Stimulated activated memory B cell treated with anti-CD40 and anti-IgM and Interleukin-4, amounts not matched to agents 10 μg/mL and 1 μg/mL and 100 μg/mL, for 72 hours (primary cell): Measurements from ENCODE around the gene DCHS2.

Experiments
- ATAC-seq: fragments of 150-1000 bp; cut with Tn5 transposase; 2 replicates; pipeline ENCODE4 v1.10.0; 2021
- H3K27ac Mint-ChIP-seq: one replicate; pipeline ENCODE4 v1.8.0; 2022; ENCODE audit warnings: mild to moderate bottlenecking, mixed read lengths
- H3K27me3 Mint-ChIP-seq: one replicate; pipeline ENCODE4 v1.8.0; 2022; ENCODE audit warnings: mixed read lengths
- H3K36me3 Mint-ChIP-seq: one replicate; pipeline ENCODE4 v1.8.0; 2022; ENCODE audit warnings: mixed read lengths
- H3K4me1 Mint-ChIP-seq: one replicate; pipeline ENCODE4 v1.8.0; 2022; ENCODE audit warnings: mixed read lengths
- H3K4me3 Mint-ChIP-seq: one replicate; pipeline ENCODE4 v1.8.0; 2022; ENCODE audit warnings: mild to moderate bottlenecking, moderate library complexity, mixed read lengths
- H3K9me3 Mint-ChIP-seq: one replicate; pipeline ENCODE4 v1.8.0; 2022; ENCODE audit warnings: mixed read lengths

Gene DCHS2

DNA sequence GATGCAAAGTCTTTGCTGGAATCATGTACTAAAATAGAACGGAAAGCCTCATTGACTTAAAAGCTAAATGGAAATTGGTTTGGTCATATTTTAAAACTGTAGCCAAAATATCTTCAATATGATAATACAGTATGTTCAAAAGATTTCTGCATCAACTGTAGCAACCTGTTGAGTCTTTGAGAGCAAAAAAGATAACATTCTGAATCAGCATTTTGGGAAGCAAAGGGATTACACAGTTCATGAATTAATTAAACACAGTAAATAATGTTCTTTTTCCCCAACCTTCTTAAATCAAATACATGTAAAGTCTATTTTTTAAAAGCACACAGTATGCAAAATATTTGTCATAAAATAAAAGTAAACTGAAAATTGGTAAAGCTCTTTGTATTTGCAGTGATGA lies 50.5 kb downstream of the DCHS2 start:
- Mint-ChIP-seq H3K9me3 (no peaks in the 10 kb centered on the region), H3K27ac (no peak overlapping the region), H3K36me3 (no peaks in the 10 kb centered on the region), H3K4me1 (no peaks in the 10 kb centered on the region), H3K27me3 (no peaks in the 10 kb centered on the region), H3K4me3 (no peak overlapping the region)
- ATAC-seq: no peak

DNA sequence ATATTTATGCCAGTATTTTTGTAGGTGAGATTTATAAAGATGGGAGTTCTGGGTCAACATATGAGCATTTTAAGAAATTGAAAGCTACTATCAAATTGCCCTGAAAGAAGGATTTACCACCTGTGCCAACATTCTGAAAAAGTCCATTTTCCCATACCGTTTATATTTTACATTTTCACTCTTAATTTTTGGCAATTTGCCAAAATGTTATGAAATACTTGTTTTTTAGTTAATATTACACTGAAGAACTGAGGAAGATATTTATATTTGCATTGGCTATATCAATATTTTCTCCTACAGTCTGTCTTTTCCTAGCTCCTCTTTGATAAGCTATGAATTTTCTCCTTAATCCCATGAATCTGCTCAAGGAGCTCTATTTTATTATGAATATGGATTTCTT lies 52.4 kb downstream of the DCHS2 start:
- no peaks in the 10 kb centered on the region for H3K9me3 Mint-ChIP-seq
- H3K36me3 Mint-ChIP-seq: no peaks in the 10 kb centered on the region
- H3K27me3 Mint-ChIP-seq: no peaks in the 10 kb centered on the region
- H3K27ac Mint-ChIP-seq: no peak overlapping the region
- no peak for ATAC-seq
- H3K4me1 Mint-ChIP-seq: no peaks in the 10 kb centered on the region
- no peak overlapping the region for H3K4me3 Mint-ChIP-seq

DNA sequence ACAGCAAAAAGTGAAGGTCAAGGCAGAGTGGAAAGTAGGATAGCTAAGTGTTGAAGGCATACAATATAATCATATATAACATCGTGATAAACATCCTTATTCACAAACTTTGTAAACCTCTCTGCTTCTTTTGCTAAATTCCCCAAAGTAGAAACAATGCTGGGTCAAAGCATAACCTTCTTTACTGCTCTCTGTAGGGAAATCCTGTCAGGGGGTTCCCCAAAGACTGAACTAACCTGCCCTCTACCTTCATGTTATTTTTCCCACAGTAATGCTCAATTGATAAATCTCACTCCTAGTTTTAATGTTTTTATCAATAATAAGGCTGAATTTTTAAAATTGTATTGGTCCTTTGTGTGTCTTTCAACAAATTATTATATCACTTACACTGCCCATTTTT lies 55.7 kb downstream of the DCHS2 start:
- no peak overlapping the region for H3K27ac Mint-ChIP-seq
- H3K9me3 Mint-ChIP-seq: no peaks in the 10 kb centered on the region
- H3K4me3 Mint-ChIP-seq: no peak overlapping the region
- H3K27me3 Mint-ChIP-seq: no peaks in the 10 kb centered on the region
- no peaks in the 10 kb centered on the region for H3K36me3 Mint-ChIP-seq
- no peaks in the 10 kb centered on the region for H3K4me1 Mint-ChIP-seq
- ATAC-seq: no peak

DNA sequence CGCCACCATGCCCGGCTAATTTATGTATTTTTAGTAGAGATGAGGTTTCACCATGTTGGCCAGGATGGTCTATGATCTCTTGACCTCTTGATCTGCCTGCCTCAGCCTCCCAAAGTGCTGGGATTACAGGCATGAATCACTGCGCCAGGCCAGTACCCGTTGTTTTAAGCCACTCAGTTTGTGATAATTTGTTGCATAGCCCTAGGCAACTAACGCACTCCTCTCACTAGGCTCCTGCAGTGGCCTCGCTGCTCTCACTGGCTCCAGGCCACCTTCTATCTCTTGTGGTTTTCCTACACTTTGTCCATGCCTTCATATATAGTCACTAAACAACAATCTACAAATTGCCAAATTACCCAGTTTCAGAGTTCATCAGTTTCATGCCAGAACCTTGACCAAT lies 58.1 kb downstream of the DCHS2 start:
- no peak overlapping the region for H3K27ac Mint-ChIP-seq
- H3K4me3 Mint-ChIP-seq: no peak overlapping the region
- H3K36me3 Mint-ChIP-seq: no peaks in the 10 kb centered on the region
- no peaks in the 10 kb centered on the region for H3K9me3 Mint-ChIP-seq
- no peaks in the 10 kb centered on the region for H3K4me1 Mint-ChIP-seq
- no peaks in the 10 kb centered on the region for H3K27me3 Mint-ChIP-seq
- ATAC-seq: no peak

DNA sequence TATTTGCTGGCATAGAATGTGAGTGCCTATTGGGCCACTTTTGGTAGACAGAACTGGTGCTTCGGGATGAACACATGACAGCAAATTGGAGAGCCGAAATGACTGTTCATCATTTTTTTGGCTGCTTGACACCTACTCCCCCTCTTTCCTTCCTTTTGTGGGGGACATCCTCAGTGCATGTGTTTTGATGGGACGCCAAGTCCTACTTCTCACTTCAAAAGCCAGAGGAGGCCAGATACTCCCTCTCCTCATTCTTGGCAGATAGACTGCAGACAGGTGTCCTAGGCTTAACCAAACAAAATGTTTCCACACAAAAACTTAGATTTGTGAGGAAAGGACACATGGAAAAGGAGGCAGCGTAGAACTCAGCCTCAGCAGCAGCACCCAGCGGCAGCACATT lies 62.4 kb downstream of the DCHS2 start:
- ATAC-seq: no peak
- Mint-ChIP-seq H3K4me3 (no peak overlapping the region), H3K9me3 (no peaks in the 10 kb centered on the region), H3K27me3 (peaks cover 8% of the 10 kb centered on the region), H3K27ac (no peak overlapping the region), H3K4me1 (peaks cover 10% of the 10 kb centered on the region), H3K36me3 (no peaks in the 10 kb centered on the region)

DNA sequence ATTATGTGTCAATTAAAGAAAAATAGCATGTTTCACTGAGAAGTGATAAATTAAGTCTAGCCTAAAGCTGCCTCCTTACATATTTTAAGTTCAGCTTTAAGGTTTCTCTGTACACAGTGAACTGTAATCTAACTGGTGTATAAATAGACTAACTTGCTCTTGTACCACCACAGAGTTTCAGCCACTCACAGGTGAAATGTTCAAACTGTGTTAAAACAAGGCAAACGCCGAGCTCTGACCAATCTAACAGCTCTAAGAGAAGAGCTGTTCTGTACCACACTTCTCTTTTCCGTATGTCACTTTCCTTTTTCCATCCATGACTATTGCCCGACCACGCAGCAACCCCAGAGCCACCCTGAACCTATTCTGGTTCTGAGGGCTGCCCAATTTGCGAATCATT lies 64.5 kb downstream of the DCHS2 start:
- Mint-ChIP-seq H3K27me3 (peaks cover 8% of the 10 kb centered on the region), H3K4me1 (peaks cover 12% of the 10 kb centered on the region), H3K4me3 (no peak overlapping the region), H3K36me3 (no peaks in the 10 kb centered on the region), H3K27ac (no peak overlapping the region), H3K9me3 (no peaks in the 10 kb centered on the region)
- no peak for ATAC-seq

DNA sequence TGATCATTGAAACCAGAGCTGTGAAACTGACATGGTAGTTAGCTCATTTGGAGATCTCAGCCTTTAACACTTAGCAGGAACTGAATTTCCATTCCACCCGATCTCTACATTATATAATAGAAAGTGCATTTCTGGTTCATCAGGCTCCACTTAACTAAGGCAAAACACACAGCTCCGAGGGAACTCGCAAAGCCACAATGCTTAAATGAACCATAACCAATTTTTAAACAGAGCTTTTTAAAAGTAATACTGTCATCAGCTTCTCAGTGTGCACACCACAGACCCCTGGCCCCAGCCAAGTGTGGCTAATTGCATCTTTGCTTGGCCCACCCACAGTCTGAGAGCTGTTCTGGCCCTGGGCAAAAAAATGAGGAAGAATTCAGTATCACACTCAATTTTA lies 66.1 kb downstream of the DCHS2 start:
- peak; percentile 57 for ATAC-seq
- Mint-ChIP-seq H3K9me3 (peaks cover 3% of the 10 kb centered on the region), H3K27ac (no peak overlapping the region), H3K4me1 (peaks cover 21% of the 10 kb centered on the region), H3K27me3 (peaks cover 8% of the 10 kb centered on the region), H3K4me3 (no peak overlapping the region), H3K36me3 (no peaks in the 10 kb centered on the region)

DNA sequence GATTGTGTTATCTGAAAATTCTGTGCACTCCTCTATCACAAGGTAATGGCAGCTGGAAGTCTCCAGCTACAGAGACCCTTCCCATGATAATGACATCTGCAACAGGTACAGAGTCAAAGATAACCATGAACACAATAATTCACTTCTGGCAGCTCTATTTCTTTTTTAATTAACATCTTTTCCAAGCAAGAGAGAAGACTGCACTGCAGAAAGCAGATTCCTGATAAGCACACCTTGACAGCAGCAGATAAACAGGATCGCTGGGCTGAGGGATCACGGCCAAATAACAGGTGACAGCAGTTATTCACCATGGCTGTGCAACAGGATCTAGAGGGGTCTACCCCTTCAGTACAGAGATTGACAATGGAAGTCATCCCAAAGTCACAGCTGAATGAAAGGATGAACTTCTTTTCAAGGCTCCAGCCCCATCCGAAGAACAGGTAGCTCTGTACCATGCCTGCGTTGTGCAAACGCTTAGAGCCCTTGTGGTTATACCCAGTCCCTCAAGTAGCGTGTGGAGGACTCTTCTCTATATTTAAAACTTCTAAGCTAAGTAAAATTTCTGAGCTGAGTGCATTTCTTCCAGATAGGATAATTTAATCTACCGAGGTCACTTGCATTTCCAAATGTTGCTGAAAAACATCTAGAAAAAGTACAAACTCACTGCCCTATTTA lies 66.7 kb downstream of the DCHS2 start:
- peaks cover 8% of the 10 kb centered on the region for H3K27me3 Mint-ChIP-seq
- H3K27ac Mint-ChIP-seq: no peak overlapping the region
- H3K4me1 Mint-ChIP-seq: peaks cover 21% of the 10 kb centered on the region
- peaks cover 3% of the 10 kb centered on the region for H3K9me3 Mint-ChIP-seq
- no peaks in the 10 kb centered on the region for H3K36me3 Mint-ChIP-seq
- no peak overlapping the region for H3K4me3 Mint-ChIP-seq
- no peak for ATAC-seq

DNA sequence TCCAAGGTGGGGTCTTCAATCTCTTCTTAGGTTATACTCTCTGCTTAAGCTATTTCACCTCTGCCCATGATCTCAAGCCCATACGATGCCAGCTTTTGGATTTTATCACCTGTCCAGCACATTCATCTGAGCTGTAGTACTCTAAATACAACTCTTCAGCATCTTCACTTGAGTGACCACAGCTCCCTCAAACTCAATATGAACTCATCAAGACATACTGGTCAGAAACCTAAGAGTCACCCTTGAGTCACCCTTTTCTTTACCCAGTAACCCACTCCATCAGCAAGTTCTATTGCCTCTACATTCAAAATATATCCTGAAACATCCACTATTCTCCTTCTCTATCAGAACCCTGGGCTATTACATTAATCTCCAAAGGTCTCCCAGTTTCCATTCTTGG lies 69.4 kb downstream of the DCHS2 start:
- Mint-ChIP-seq H3K4me3 (no peak overlapping the region), H3K4me1 (peaks cover 24% of the 10 kb centered on the region), H3K9me3 (peaks cover 3% of the 10 kb centered on the region), H3K27ac (no peak overlapping the region), H3K36me3 (no peaks in the 10 kb centered on the region), H3K27me3 (peaks cover 8% of the 10 kb centered on the region)
- ATAC-seq: no peak

DNA sequence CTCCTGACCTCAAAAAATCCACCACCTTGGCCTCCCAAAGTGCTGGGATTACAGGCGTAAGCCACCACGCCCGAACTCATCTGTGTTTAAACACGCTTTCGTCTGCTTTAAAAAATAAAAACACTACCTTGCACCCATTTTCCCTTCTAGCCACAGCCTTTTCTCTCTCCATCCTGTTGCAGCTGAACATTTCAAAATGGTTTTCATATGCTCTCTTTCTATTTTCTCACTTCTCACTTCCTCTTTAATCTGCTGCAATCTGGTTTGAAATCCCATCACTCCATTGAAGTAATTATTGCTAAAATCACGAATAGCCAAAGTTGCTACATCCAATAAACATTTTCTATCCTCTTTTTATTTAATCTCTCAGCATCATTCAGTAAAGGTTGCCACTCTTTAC lies 70.0 kb downstream of the DCHS2 start:
- Mint-ChIP-seq H3K27me3 (peaks cover 8% of the 10 kb centered on the region), H3K4me1 (peaks cover 30% of the 10 kb centered on the region), H3K27ac (no peak overlapping the region), H3K36me3 (no peaks in the 10 kb centered on the region), H3K4me3 (no peak overlapping the region), H3K9me3 (peaks cover 3% of the 10 kb centered on the region)
- ATAC-seq: peak; percentile 51

DNA sequence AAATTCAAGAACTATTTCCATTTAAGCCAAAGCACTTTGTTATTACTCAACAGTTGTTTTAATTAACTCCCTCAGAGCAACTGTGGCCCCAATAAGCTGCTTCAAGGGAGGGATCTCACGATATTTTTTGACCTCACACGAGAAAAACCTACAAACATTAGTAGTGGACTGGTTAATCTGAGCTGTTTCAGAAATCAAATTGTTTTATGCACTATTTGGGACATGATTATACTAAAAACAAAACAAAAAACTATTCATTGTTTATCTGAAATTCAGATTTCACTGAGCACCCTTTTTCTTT lies 74.3 kb downstream of the DCHS2 start:
- H3K4me1 Mint-ChIP-seq: peaks cover 28% of the 10 kb centered on the region
- H3K4me3 Mint-ChIP-seq: peak overlapping the region; percentile 80
- no peak for ATAC-seq
- H3K36me3 Mint-ChIP-seq: no peaks in the 10 kb centered on the region
- H3K27me3 Mint-ChIP-seq: no peaks in the 10 kb centered on the region
- H3K27ac Mint-ChIP-seq: peak overlapping the region; percentile 76
- H3K9me3 Mint-ChIP-seq: peaks cover 3% of the 10 kb centered on the region

DNA sequence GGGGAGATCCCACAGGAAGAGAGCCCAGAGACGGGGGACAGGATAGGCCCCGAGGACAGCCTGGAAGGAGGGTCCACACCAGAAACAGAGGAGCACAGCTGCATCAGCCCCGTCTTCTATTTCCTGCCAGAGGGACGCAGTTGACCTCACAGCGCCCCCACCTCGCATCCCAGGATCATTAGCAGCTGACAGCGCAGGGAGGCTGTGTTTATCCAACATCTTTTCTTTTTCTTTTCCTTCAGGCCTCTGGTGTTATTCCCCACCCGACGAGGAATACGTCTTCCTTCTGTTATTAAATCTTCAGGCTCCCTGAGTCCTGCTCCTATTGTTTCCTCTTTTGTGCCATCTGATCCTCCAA lies 75.4 kb downstream of the DCHS2 start:
- peak overlapping the region; percentile 76 for H3K27ac Mint-ChIP-seq
- no peaks in the 10 kb centered on the region for H3K27me3 Mint-ChIP-seq
- peaks cover 17% of the 10 kb centered on the region for H3K4me1 Mint-ChIP-seq
- peak overlapping the region; percentile 80 for H3K4me3 Mint-ChIP-seq
- H3K9me3 Mint-ChIP-seq: no peaks in the 10 kb centered on the region
- peak; percentile 24 for ATAC-seq
- H3K36me3 Mint-ChIP-seq: no peaks in the 10 kb centered on the region

DNA sequence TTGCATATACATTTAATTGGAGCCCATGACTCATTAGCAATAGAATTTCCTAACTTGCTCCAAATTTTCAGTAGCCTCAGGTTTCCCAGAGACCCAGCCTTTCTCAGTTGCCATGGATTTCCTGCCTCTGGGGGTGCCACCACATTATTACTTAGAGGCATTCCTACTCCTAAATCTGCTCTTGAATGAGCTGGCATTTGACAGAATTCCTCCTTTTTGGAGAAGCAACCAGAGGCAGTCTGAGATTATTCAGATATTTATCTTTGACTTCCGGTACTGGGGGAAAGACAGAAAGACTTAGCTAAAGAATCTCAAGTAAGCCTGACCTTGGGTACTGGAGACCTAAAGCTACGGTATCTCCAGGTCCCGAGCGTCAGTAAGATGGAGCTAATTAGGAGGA lies 76.3 kb downstream of the DCHS2 start:
- ATAC-seq: no peak
- Mint-ChIP-seq H3K9me3 (peaks cover 6% of the 10 kb centered on the region), H3K4me1 (peaks cover 17% of the 10 kb centered on the region), H3K36me3 (no peaks in the 10 kb centered on the region), H3K4me3 (no peak overlapping the region), H3K27ac (no peak overlapping the region), H3K27me3 (no peaks in the 10 kb centered on the region)

DNA sequence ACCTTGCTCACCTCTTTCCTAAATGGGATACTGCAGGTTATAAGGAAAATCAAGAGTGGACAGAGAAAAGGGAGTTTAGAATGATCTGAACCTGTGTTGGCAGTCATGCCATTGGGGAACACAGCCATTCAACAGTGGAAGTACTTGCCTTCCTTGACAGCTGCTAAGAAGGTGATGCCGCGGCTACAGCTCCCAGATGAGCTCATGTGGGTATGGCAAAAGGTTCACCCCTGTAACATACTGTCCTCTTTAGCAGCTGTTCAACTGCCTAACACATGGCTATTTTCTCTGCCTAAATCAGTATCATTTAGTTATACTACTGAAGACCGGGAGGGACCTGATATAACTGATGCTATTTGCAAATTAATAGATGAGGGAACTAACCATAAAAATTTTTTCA lies 76.8 kb downstream of the DCHS2 start:
- Mint-ChIP-seq H3K27me3 (no peaks in the 10 kb centered on the region), H3K4me3 (no peak overlapping the region), H3K4me1 (peaks cover 17% of the 10 kb centered on the region), H3K27ac (no peak overlapping the region), H3K9me3 (peaks cover 6% of the 10 kb centered on the region), H3K36me3 (no peaks in the 10 kb centered on the region)
- ATAC-seq: no peak

DNA sequence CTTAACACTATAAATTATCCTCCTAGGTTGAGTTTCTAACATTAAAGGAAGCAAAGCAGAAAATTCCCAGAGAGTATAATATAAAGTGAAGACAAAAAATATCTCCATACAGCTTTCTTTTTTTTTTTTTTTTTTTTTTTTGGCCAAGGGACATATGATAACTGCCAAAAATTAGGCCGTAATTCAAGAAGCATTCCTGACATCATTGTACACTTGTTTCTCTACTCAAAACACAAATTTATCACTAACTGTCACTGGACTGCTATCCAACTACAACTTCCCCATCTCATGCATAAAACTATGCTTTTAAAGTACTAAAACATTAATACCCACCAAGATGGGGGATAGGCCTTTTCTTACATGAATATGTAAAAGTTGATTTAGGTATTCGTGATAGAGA lies 77.2 kb downstream of the DCHS2 start:
- no peaks in the 10 kb centered on the region for H3K36me3 Mint-ChIP-seq
- H3K9me3 Mint-ChIP-seq: peaks cover 6% of the 10 kb centered on the region
- ATAC-seq: no peak
- no peak overlapping the region for H3K4me3 Mint-ChIP-seq
- peaks cover 17% of the 10 kb centered on the region for H3K4me1 Mint-ChIP-seq
- H3K27me3 Mint-ChIP-seq: no peaks in the 10 kb centered on the region
- no peak overlapping the region for H3K27ac Mint-ChIP-seq

DNA sequence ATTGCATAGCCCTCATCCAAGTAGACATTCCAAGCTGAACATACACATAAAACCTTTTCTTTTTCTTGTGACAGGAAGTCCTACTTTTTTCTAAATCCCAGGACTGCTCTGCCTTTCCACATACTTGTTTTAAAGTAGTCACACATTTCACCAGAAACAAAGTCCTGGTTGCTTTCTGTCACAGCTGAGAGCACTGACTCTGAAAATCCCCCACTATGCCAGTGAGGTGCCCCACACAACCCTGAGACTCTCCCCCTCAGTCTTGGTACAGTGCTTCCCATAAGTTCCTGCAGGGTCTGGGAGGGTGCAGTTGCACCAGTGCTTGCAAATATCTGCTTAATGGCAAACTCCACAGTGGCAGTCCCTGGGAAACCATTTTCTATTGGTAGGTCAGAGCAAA lies 84.2 kb downstream of the DCHS2 start:
- no peak for ATAC-seq
- no peaks in the 10 kb centered on the region for H3K27me3 Mint-ChIP-seq
- H3K4me1 Mint-ChIP-seq: peaks cover 8% of the 10 kb centered on the region
- H3K4me3 Mint-ChIP-seq: no peak overlapping the region
- peaks cover 10% of the 10 kb centered on the region for H3K9me3 Mint-ChIP-seq
- no peaks in the 10 kb centered on the region for H3K36me3 Mint-ChIP-seq
- no peak overlapping the region for H3K27ac Mint-ChIP-seq
